H1 (cell line): ENCODE results near the gene PBOV1. TPM values are rescaled to one million over a fixed set of nuclear protein-coding genes. Genes with fewer than 3 reads are reported as not detected.

ENCODE experiments used
- CTCF ChIA-PET: fragments of 300-600 bp; sonication (Branson Sonifier 250); formaldehyde crosslinking; loops from one replicate; lab custom pipeline; 2021; ENCODE audit not compliant: partially characterized antibody; lab: Charles Lee
- POLR2A ChIA-PET: fragments of 300-600 bp; sonication (Branson Sonifier 250); formaldehyde crosslinking; loops from one replicate; lab custom pipeline; 2021; ENCODE audit warnings: inconsistent platforms; ENCODE audit not compliant: partially characterized antibody; lab: Charles Lee
- DNase-seq, 2 experiments: peaks; one replicate each; pipeline versions ENCODE4 v3.0.0 to v3.0.0-alpha.2; 2010 to 2022; ENCODE audit warnings: low spot score in 2 of 2, low read depth in 1 of 2, mixed read lengths in 1 of 2
- FAIRE-seq: peaks from 2 replicates; lab custom pipeline; 2011; peaks lifted over from hg19 to GRCh38; lab: Jason Lieb, UNC
- H2AFZ ChIP-seq: 2 replicates; pipeline ENCODE4 v1.8.1; 2012; ENCODE audit warnings: low read length, inconsistent platforms
- H2AK5ac ChIP-seq: 2 replicates; pipeline ENCODE4 v1.6.1; 2013; ENCODE audit warnings: low read depth, low read length
- H2BK120ac ChIP-seq: replicated peaks from 2 replicates; pipeline ENCODE3; 2013; ENCODE audit warnings: low read depth, low read length, inconsistent platforms
- H2BK12ac ChIP-seq: 2 replicates; pipeline ENCODE4 v1.6.1; 2013; ENCODE audit warnings: low read depth, low read length
- H2BK15ac ChIP-seq: 2 replicates; pipeline ENCODE4 v1.6.1; 2013; ENCODE audit warnings: low read length
- H2BK20ac ChIP-seq: 2 replicates; pipeline ENCODE4 v1.6.1; 2013; ENCODE audit warnings: low read length
- H2BK5ac ChIP-seq: 2 replicates; pipeline ENCODE4 v1.6.1; 2013; ENCODE audit warnings: low read depth, low read length
- H3K14ac ChIP-seq: 2 replicates; pipeline ENCODE4 v1.6.1; 2013; ENCODE audit warnings: inconsistent platforms; ENCODE audit not compliant: insufficient read length
- H3K18ac ChIP-seq: 2 replicates; pipeline ENCODE4 v1.6.1; 2013; ENCODE audit warnings: low read length; ENCODE audit errors: extremely low read depth
- H3K23ac ChIP-seq: 2 replicates; pipeline ENCODE4 v1.6.1; 2013; ENCODE audit warnings: inconsistent platforms; ENCODE audit not compliant: insufficient read length
- H3K23me2 ChIP-seq: 2 replicates; pipeline ENCODE4 v1.6.1; 2013; ENCODE audit warnings: low read depth, low read length
- H3K27ac ChIP-seq: 2 replicates; pipeline ENCODE4 v1.6.1; 2011; ENCODE audit warnings: low read depth, low read length, inconsistent platforms
- H3K27me3 ChIP-seq, 4 experiments: replicated peaks in 1 of 4; 1 replicate in 1 of 4; 2 replicates in 3 of 4; pipeline versions ENCODE4 v1.6.1 to v1.8.1; 2011 to 2013; ENCODE audit warnings: low read length in 3 of 4, mild to moderate bottlenecking in 3 of 4, inconsistent platforms in 2 of 4, mixed read lengths in 2 of 4, moderate library complexity in 1 of 4; ENCODE audit not compliant: control insufficient read depth in 3 of 4, insufficient read depth in 3 of 4; ENCODE audit errors: extremely low read depth in 1 of 4
- H3K36me3 ChIP-seq, 4 experiments: 2 replicates each; pipeline versions ENCODE4 v1.6.1 to v1.8.1; 2011 to 2013; ENCODE audit warnings: mild to moderate bottlenecking in 4 of 4, low read length in 3 of 4, moderate library complexity in 2 of 4, control low read depth in 1 of 4, inconsistent platforms in 1 of 4; ENCODE audit not compliant: insufficient read depth in 4 of 4, control insufficient read depth in 2 of 4
- H3K4ac ChIP-seq: replicated peaks from 2 replicates; pipeline ENCODE3; 2013; ENCODE audit warnings: low read length, low read depth, mixed read lengths, inconsistent platforms; ENCODE audit not compliant: insufficient read length
- H3K4me1 ChIP-seq, 4 experiments: replicated peaks in 1 of 4; 1 replicate in 1 of 4; 2 replicates in 3 of 4; pipeline versions ENCODE4 v1.6.1 to v1.8.1; 2011 to 2013; ENCODE audit warnings: low read length in 3 of 4, inconsistent platforms in 2 of 4, mixed read lengths in 1 of 4; ENCODE audit not compliant: insufficient read depth in 4 of 4, control insufficient read depth in 3 of 4
- H3K4me2 ChIP-seq, 2 experiments: 2 replicates each; pipeline versions ENCODE4 v1.6.1 to v1.8.1; 2011 to 2013; ENCODE audit warnings: low read depth in 2 of 2, low read length in 2 of 2, control low read depth in 1 of 2, inconsistent platforms in 1 of 2, mild to moderate bottlenecking in 1 of 2; ENCODE audit not compliant: insufficient read depth in 1 of 2
- H3K4me3 ChIP-seq, 4 experiments: fragments of 200-600, 300-600 bp in 1 of 4; sonication (generic), shearing (Covaris generic), sonication (Bioruptor Twin) in 1 of 4; 2 replicates each; pipeline versions ENCODE4 v1.5.1 to v1.8.1; 2011 to 2016; ENCODE audit warnings: low read length in 4 of 4, low read depth in 3 of 4, control low read depth in 2 of 4, inconsistent platforms in 2 of 4, mild to moderate bottlenecking in 2 of 4, mixed read lengths in 1 of 4, moderate library complexity in 1 of 4; ENCODE audit not compliant: insufficient read depth in 2 of 4; ENCODE audit errors: extremely low read depth in 1 of 4
- H3K56ac ChIP-seq: replicated peaks from 2 replicates; pipeline ENCODE3; 2013; ENCODE audit warnings: low read depth, mild to moderate bottlenecking, mixed read lengths, low read length, inconsistent platforms; ENCODE audit not compliant: insufficient read length
- H3K79me1 ChIP-seq: 2 replicates; pipeline ENCODE4 v1.6.1; 2013; ENCODE audit warnings: low read depth, low read length, control low read depth
- H3K79me2 ChIP-seq, 2 experiments: 2 replicates each; pipeline versions ENCODE4 v1.6.1 to v1.8.1; 2012 to 2013; ENCODE audit warnings: low read length in 2 of 2, mild to moderate bottlenecking in 2 of 2, inconsistent platforms in 1 of 2; ENCODE audit not compliant: insufficient read depth in 2 of 2, control insufficient read depth in 1 of 2
- H3K9ac ChIP-seq, 4 experiments: replicated peaks in 1 of 4; 1 replicate in 1 of 4; 2 replicates in 3 of 4; pipeline versions ENCODE4 v1.6.1 to v1.8.1; 2011 to 2013; ENCODE audit warnings: low read depth in 3 of 4, low read length in 3 of 4, control low read depth in 2 of 4, mild to moderate bottlenecking in 2 of 4, moderate library complexity in 2 of 4, inconsistent platforms in 1 of 4; ENCODE audit errors: extremely low read depth in 1 of 4
- H3K9me3 ChIP-seq, 2 experiments: 2 replicates each; pipeline versions ENCODE4 v1.6.1 to v1.8.1; 2012 to 2013; ENCODE audit warnings: mild to moderate bottlenecking in 2 of 2, moderate library complexity in 2 of 2, control low read depth in 1 of 2, inconsistent platforms in 1 of 2, low read depth in 1 of 2, low read length in 1 of 2, mixed read lengths in 1 of 2; ENCODE audit not compliant: insufficient read depth in 2 of 2
- H4K20me1 ChIP-seq, 2 experiments: replicated peaks in 1 of 2; 2 replicates each; pipeline versions ENCODE3 to v1.8.1; 2011 to 2013; ENCODE audit warnings: inconsistent platforms in 2 of 2, low read length in 2 of 2, mild to moderate bottlenecking in 1 of 2; ENCODE audit not compliant: insufficient read depth in 2 of 2, control insufficient read depth in 1 of 2
- H4K5ac ChIP-seq: 2 replicates; pipeline ENCODE4 v1.6.1; 2013; ENCODE audit warnings: low read length, low read depth, mixed read lengths, inconsistent platforms; ENCODE audit not compliant: insufficient read length
- H4K8ac ChIP-seq: 2 replicates; pipeline ENCODE4 v1.8.0; 2013; ENCODE audit warnings: mild to moderate bottlenecking, moderate library complexity, low read length, inconsistent platforms; ENCODE audit not compliant: insufficient read depth; ENCODE audit errors: extremely low read depth
- H4K91ac ChIP-seq: replicated peaks from 2 replicates; pipeline ENCODE3; 2013; ENCODE audit warnings: low read length, mixed read lengths, inconsistent platforms; ENCODE audit not compliant: insufficient read length
- CBX5 ChIP-seq: fragments of 300-800, 300-1000 bp; sonication (generic); IDR thresholded peaks from 2 replicates; pipeline ENCODE4 v1.7.1; 2016; ENCODE audit warnings: antibody characterized with exemption, low read length, low read depth
- CTBP2 ChIP-seq: IDR thresholded peaks from 2 replicates; pipeline ENCODE4 v1.7.0; 2011; ENCODE audit warnings: borderline replicate concordance, mild to moderate bottlenecking, moderate library complexity, mixed read lengths, low read length; ENCODE audit not compliant: insufficient read depth, insufficient read length
- NRF1 ChIP-seq: IDR thresholded peaks from 2 replicates; pipeline ENCODE4 v1.6.1; 2011; ENCODE audit warnings: mild to moderate bottlenecking, low read depth, low read length, improper control_type of control experiment
- SIN3A ChIP-seq, 2 experiments: IDR thresholded peaks in 1 of 2; conservative IDR thresholded peaks in 1 of 2; 2 replicates each; pipeline ENCODE4 v1.6.1; 2011 to 2012; ENCODE audit warnings: low read length in 2 of 2, improper control_type of control experiment in 1 of 2, low read depth in 1 of 2, mild to moderate bottlenecking in 1 of 2
- WGBS, 2 experiments: shearing (Covaris generic) in 1 of 2; methylation state at CpG; one replicate each; pipeline versions ENCODE4 v1.1.6 to v1.1.7; 2013 to 2015; ENCODE audit warnings: low lambda C conversion rate in 2 of 2, mixed read lengths in 2 of 2, inconsistent platforms in 1 of 2, low coverage in 1 of 2, missing lambda C conversion rate in 1 of 2; ENCODE audit not compliant: insufficient replicate concordance in 2 of 2, insufficient coverage in 1 of 2, insufficient read length in 1 of 2; ENCODE audit errors: extremely low coverage in 1 of 2, missing lambda C conversion rate in 1 of 2; 5-methylcytosine and 5-hydroxymethylcytosine counted together
- polyA plus RNA-seq, 7 experiments: library from polyadenylated mRNA; depleted of rRNA in 3 of 7; stranded (reverse) in 5 of 7; unstranded in 2 of 7; fragments of >200 nt in 5 of 7; fragments of 200-250 nt in 2 of 7; gene quantifications; 1 replicate in 5 of 7; 2 replicates in 1 of 7; 4 replicates in 1 of 7; pipeline versions ENCODE4 v1.2.1 to v1.2.3, GENCODE V29; 2011 to 2013; ENCODE audit warnings: missing spikeins in 2 of 7, mixed read lengths in 2 of 7
- total RNA-seq: library from RNA; stranded (reverse); fragmentation: NEBNext Ultra II Directional; extraction: Animal tissue kit (Norgen Biotek cat#: 25700); gene quantifications from 2 replicates; pipeline ENCODE4 v1.2.1, GENCODE V29; 2021

PBOV1 gene
- total and polyA plus RNA-seq, 2 of the 8 experiments (the other 6 are each of a cell fraction or from before 2014, with no cell fraction given), result not detected

DNA sequence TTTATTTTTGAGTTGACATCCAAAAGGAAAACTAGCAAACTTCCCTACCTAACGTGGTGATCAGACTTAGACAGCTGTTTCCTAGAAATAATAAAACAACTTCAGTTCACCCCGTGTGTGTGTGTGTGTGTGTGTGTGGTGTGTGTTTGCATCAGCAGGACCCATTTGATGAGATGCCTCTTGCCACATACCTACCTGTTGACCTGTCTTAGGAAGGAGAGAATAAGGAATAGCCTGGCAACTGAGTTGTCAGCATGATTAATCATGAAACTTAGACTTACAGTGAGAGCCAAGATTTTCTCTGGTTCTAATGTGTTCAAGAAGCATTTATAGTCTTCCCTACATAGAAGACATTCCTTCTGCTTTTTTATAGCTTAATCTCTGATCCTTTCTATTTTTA is 16.1 kb upstream of the PBOV1 start:
- H2BK20ac ChIP-seq, result no peak overlapping the region
- DNase-seq, result no peak
- no peak overlapping the region for H3K56ac ChIP-seq
- H2BK12ac ChIP-seq, result no peak overlapping the region
- H3K27ac ChIP-seq, result no peak overlapping the region
- no peak for FAIRE-seq
- 0 out of 8 replicates have a peak, but pooled peaks cover 0 to 3% (median 0%) of the 10 kb centered on the region in 4 experiments for H3K36me3 ChIP-seq
- no peaks in the 10 kb centered on the region for H3K79me1 ChIP-seq
- ChIA-PET CTCF (interaction anchor here (0.9 to 2.4 kb wide), 2 partner anchors 23 to 532 kb away, joined by 3 to 7 read pairs; no protein-coding TSS in a partner anchor), POLR2A (no interaction called here)
- WGBS, 2 experiments, result 85% methylated on average over 2 of the region's 2 CpGs; no CpG with 5 or more reads in 1 of the 2 experiments
- H3K4ac ChIP-seq, result no peak overlapping the region
- H3K14ac ChIP-seq, result no peak overlapping the region
- H3K4me2 ChIP-seq, result no peak overlapping the region
- H3K4me1 ChIP-seq, result no peaks in the 10 kb centered on the region; a peak in 1 of 7 replicates
- H2AFZ ChIP-seq, result no peak overlapping the region
- H3K23me2 ChIP-seq, result no peaks in the 10 kb centered on the region
- no peaks in the 10 kb centered on the region for H3K79me2 ChIP-seq
- no peak overlapping the region for H2BK120ac ChIP-seq
- H3K9me3 ChIP-seq, result no peaks in the 10 kb centered on the region
- no peak overlapping the region for H3K23ac ChIP-seq
- no peak overlapping the region for H2BK15ac ChIP-seq
- no peak overlapping the region for H3K4me3 ChIP-seq
- H3K18ac ChIP-seq, result no peak overlapping the region
- H4K20me1 ChIP-seq, result no peaks in the 10 kb centered on the region
- H4K5ac ChIP-seq, result no peak overlapping the region
- H3K9ac ChIP-seq, result no peak overlapping the region
- H2AK5ac ChIP-seq, result no peak overlapping the region
- no peak overlapping the region for H2BK5ac ChIP-seq
- no peak overlapping the region for H4K8ac ChIP-seq
- H4K91ac ChIP-seq, result no peak overlapping the region
- TF ChIP-seq CBX5 (no peak), NRF1 (no peak), SIN3A (conservative IDR thresholded peaks at IDR 0.05 in 1 of 2, IDR thresholded peaks at IDR 0.05 in 1 of 2; ENCODE audit: low read depth in 1 of 2, low read length in 2 of 2) (no peak), CTBP2 (no peak)
- TF ChIP-seq, all 59 proteins: peak for 0
- H3K27me3 ChIP-seq, result no peaks in the 10 kb centered on the region
